Activated CD8-positive, alpha-beta memory T cell treated with anti-CD3 and anti-CD28 coated beads for 1 hour (primary cell): ENCODE results near the gene BLID.

ENCODE experiments used
- DNase-seq, 2 donors: peaks; one replicate each; pipeline ENCODE4 v3.0.0-alpha.2; 2020; ENCODE audit warnings: low read depth in 1 of 2; ENCODE audit errors: extremely low read depth in 1 of 2

BLID gene

GRCh38 chr11:122107045-122107444, 9.0 kb downstream of the BLID start:
- DNase-seq, result no peak

DNA sequence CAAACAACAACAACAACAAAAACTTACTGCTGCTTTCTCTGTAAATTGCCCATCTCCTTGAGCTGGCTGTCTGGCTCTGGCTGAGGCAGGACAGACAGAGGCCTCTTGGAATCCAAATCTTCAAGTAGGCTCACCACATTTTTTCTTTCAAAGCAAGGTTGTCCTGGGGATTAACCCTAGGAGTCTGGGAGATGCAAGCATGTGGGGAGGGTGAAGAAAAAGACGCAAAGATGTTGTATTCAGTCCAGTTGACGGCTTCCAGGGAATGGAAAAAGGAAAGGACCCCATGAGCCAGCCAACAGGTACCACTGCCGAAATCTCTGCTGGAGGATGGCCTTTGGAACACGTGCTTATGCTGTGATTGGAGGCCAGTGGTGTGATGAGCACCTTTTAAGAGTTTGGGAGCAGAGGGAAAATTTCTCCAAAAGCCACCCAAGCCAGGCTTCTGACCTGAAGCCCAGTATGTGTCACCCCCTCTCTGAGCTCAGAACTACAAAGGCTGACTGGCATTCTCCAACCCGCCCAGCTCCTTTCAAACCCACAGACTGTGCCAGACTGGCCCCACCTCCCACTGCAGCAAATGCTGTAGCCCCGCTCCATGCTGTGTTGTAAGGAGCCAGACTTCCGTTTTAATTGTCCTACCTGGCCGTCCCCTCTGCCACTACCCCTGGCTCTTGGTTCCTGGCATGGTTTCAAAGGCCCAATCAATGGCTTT, 10.8 kb downstream of the BLID start:
- no peak for DNase-seq

GRCh38 chr11:122104341-122104740, 11.7 kb downstream of the BLID start:
- no peak for DNase-seq

- no peak for DNase-seq
Measured at GRCh38 chr11:122103726-122104125, 12.3 kb downstream of the BLID start.

DNA sequence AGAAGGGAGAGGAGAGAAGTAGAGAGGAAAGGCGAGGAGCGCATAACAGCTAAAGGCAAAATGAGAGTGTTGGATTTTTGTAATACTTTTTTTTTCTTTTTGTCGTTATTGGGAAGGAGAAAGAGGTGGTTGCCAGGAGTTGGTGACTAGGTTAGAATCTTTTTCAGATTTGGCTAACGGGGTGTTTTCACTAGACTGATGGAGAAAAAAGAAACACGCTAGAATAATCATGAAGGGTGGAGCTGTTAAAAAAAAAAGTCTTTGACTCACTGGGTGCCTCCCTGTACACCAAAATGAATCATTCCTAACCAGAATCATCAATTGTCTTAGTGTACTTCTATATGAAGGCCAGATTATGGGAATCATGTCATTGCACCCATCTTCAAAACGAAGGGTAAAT, 12.7 kb downstream of the BLID start:
- DNase-seq, result no peak

DNA sequence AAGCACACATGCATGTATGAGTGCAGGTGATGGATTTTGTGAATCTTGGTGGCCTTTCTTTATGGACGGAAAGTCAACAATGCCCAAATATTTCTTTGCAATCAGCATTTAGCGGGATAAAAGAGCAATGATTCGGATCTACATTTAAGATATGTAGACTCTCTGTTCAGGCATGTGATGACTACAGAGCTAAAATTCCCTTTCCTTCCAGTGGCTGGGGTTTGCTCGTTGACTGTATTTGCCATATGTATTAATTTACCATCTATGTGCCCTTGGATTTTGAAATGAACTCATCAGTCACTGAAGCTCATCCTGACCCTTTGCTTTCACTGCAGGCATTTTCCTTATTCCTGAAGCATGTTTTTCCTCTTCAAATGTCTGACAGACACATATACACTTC, 13.6 kb downstream of the BLID start:
- no peak for DNase-seq

- no peak for DNase-seq
Measured at GRCh38 chr11:122101625-122102291, 14.3 kb downstream of the BLID start.

DNA sequence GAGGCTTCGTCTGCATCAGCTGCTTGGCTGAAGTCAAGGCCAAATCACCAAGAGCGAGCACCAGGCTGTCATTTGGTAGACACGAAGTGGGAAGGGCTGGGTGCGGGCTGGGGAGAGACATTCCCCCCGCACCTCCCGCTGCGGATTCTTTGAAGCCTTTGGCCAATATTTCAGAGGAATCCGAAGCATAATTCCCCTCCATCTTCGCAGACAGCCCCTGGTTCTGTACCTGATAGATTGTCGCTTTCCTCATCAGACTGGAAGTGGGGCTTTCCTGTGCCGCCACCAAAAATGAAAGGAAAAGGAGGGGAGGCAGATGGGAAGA, 15.3 kb downstream of the BLID start:
- DNase-seq, result no peak

- no peak for DNase-seq
Measured at GRCh38 chr11:122100037-122100755, 15.8 kb downstream of the BLID start.

GRCh38 chr11:122099374-122100036, 16.5 kb downstream of the BLID start:
- DNase-seq, result no peak

GRCh38 chr11:122098261-122098980, 17.6 kb downstream of the BLID start:
- no peak for DNase-seq

DNA sequence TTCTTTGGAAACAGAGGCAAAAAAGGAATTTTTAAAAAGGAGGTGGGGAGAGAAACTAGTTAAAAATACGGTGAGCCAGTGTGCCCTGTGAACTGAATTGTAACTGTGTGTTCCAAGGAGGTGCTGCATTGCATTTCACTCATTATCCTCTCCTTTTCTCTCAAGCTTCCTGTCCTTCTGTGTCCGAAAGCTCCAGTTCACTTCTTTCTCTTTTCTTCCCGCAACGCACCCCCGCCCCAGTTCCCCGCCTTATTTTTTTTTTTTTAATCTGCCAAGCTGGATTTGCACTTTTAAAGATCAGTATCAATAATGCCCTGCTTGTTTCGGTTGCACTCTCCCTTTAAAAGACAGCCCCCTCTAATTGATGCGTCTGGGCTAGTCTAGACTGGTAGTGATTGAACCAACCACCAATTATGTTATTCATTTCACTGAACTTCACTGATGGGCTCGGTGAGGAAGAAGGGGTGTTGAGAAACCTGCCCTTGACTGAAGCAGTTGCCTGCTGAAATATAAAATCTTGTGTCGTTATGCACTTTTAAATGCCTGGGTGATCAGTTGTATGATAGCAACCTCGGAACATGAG, 18.5 kb downstream of the BLID start:
- no peak for DNase-seq

DNA sequence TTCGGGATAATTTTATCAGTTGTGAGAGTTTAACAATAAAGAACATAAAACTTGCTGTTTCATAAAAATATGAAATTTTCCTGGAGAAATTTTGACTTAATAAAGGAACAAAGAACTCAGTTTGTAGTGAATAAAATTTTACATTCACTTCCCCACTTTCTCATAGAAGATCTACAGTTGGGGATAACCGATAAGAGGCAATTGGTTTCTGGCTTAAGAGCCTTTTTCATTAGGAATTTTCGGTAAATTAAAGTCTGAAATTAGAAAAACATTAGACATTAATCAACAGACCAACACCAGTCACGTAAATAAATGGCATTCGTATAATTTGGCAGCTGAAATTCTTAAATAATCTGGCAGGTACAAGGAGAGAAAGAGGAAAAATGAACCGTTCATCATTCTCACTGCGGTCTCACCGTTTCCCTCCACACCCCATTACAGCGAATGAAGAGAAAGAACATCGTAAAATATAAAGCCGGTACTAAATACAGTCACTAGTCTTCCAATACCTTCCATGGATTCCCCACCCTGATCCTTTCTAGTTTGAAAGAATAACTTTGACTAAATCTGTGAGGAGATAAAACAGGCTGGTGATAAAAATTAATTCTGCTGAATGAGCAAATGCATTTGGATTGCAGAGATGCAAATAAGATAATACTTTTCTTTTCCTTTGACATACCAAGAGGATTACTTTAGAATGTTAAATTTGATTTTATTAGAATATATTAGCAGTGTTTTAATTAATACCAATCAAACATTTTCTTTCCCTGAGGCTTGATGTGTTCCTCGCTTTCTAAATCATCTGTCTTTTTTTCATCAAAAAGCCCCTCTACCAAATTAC, 19.5 kb downstream of the BLID start:
- no peak for DNase-seq

- DNase-seq, result no peak
Measured at GRCh38 chr11:122095681-122096262, 20.2 kb downstream of the BLID start.

GRCh38 chr11:122094836-122095235, 21.2 kb downstream of the BLID start:
- no peak for DNase-seq

DNA sequence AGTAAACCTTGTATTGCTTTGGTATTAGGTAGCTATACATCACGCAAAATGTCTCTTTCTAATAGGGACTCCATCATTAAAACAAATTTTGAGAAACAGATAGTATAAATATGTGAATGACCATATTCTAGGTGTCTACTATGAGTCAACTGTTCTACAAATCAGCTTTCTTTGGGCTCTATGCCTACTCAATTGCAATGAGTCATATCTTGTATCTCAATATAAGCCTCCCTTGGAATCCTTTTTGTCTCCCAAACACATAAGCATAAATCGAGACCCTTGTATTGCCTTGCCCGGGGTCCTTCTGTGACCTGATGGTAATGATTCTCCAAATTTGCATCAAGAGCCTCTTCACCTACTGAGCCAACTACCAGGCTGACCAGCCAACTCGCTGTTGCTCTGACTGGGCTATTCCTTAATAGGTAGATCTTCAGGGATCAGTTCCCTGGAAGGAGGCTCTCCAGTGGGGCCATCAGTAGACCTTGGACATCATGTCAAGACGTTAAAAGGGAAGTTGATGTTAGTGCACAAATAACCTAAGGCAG, 22.2 kb downstream of the BLID start:
- DNase-seq, result no peak

DNA sequence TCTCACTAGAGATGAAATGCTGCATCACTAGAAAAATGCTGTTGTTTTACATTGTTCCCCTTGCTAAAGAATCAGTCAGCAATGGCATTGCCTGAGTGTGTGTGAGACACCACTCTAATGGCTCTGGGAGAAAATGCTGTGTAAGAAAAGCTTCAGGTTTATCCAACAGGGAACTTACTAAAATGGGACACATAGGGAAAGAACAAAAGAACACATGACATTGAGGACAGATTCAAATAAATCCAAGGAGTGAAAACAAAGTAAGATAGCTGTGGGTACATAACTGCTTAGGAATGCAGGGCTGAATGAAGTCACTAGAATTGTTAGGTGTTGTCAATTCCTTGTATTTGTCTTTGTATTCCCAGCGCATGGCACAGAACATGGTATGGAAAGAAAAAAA, 24.2 kb downstream of the BLID start:
- no peak for DNase-seq

DNA sequence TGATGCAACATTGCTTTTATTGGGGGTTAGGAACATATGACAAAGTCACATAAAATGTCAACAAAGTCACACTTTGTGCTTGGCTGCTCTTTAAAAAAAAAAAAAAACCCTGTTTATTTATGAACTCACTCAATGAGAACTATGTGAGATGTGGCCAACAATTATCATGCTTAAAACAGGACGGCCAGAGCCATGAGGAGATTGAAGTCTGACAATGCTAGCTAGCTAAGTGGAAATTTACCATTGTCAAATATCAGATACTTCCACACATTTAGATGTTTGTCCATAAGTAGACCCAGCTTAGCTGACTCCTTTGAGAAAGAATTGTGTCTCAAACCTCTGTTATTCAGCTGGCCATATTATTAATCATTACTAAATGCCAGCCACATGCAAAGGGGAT, 26.9 kb downstream of the BLID start:
- no peak for DNase-seq

DNA sequence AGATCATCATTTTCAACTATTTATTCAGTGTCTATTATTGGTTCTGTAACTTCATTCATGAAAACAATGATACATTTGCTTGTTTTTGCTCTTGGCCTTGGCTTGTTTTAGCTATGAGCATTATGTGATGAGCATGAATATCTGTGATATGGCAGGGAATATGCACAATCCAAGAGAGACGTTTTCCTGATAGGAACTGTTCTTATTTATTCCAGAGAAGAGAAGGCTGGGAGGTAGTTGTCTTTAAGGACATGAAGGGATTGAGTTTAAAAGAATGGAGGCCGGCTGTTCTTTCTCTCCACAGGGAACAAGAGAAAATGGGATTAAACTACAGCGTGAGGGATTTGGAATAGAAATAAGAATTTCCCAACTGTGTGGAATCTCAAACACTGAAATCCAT, 30.3 kb downstream of the BLID start:
- DNase-seq, result no peak
